GM12874 (cell line): ENCODE results near the gene NOTUM.

Experiments used
- CTCF ChIP-seq: IDR thresholded peaks from 2 replicates; pipeline ENCODE4 v1.5.1; 2011; ENCODE audit warnings: low read depth, mild to moderate bottlenecking, control low read depth, low read length, moderate library complexity; ENCODE audit not compliant: insufficient read depth

The NOTUM gene

GRCh38 chr17:81961087-81961511, at the start of gene NOTUM:
TSS of gene NOTUM (minus strand) at chr17:81961187. CDS start at chr17:81960909, 278 bp downstream.
- TF ChIP-seq CTCF = peak; percentile 24; the same call in 1 of the 2 replicates

DNA sequence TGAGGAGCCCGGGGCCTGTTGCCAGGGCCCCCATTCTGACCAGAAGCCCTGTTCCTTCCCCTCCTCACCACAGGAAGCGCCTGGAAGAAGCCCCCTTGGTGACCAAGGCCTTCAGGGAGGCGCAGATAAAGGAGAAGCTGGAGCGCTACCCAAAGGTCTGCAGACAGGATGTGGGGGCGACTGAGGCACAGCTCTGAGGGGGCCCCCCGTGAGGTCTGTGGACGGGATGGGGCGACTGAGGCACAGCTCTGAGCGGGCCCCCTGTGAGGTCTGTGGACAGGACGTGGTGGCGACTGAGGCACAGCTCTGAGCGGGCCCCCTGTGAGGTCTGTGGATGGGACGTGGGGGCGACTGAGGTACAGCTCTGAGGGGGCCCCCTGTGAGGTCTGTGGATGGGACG, 48.4 kb upstream of the NOTUM start:
- TF ChIP-seq CTCF = no peak

DNA sequence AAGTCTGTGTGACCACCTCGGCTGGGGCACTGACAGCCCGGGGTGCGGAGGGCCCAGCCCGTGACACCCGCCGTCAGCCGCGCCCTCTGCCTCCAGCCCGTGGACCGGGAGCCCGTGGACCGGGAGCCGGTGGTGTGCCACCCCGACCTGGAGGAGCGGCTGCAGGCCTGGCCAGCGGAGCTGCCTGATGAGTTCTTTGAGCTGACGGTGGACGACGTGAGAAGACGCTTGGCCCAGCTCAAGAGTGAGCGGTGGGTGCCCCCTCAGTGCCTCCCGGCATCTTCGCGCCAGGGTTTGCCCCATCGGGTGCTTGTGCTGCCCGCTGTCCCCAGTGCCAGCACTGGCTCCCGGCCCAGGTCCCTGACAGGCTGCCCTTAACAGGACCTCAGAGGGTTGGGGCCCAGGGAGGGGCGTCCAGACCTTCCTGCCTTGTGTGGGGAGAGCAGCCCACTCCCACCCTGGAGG, 48.0 kb upstream of the NOTUM start:
- TF ChIP-seq CTCF = no peak

- TF ChIP-seq CTCF = no peak
Observed at GRCh38 chr17:82008258-82008940, 47.4 kb upstream of the NOTUM start.

GRCh38 chr17:82007495-82008257, 46.7 kb upstream of the NOTUM start:
- TF ChIP-seq CTCF = no peak

DNA sequence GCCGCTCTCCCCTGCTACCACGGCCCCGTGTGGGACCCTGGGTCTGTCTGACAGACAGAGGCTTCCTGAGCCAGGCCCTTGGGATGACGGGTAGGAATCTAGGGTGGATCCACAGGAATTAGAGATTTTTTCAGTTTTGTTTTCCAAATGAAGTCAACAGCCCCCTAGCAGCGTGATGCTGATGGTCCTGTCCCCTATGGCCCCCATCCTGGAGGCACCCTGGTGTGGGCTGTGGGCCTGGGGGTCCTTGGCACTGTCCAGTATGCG, 46.2 kb upstream of the NOTUM start:
- no peak for TF ChIP-seq CTCF

GRCh38 chr17:82006468-82007227, 45.7 kb upstream of the NOTUM start:
- no peak for TF ChIP-seq CTCF
